Endodermal cell (in vitro differentiated cells): ENCODE results near the gene USP21. TPM values are rescaled to one million over a fixed set of nuclear protein-coding genes. Genes with fewer than 3 reads are reported as not detected.
A peak's percentile ranks its signal among the peaks of the same experiment; 100 is the strongest.

Experiments
- DNase-seq: peaks from one replicate; pipeline ENCODE4 v3.0.0-alpha.2; 2017
- H3K27ac ChIP-seq: 2 replicates; pipeline ENCODE4 v1.5.1; 2013; ENCODE audit warnings: mild to moderate bottlenecking, low read depth, low read length, moderate library complexity
- H3K27me3 ChIP-seq: 2 replicates; pipeline ENCODE4 v1.6.1; 2013; ENCODE audit warnings: mild to moderate bottlenecking, low read length, moderate library complexity; ENCODE audit not compliant: insufficient read depth, control insufficient read depth, poor library complexity, severe bottlenecking
- H3K36me3 ChIP-seq: 2 replicates; pipeline ENCODE4 v1.7.0; 2013; ENCODE audit warnings: mild to moderate bottlenecking, low read length, moderate library complexity; ENCODE audit not compliant: control insufficient read depth, insufficient read depth
- H3K4me1 ChIP-seq: one replicate; pipeline ENCODE4 v1.7.0; 2013; ENCODE audit warnings: low read length; ENCODE audit not compliant: control insufficient read depth, insufficient read depth
- H3K4me3 ChIP-seq: 2 replicates; pipeline ENCODE4 v1.5.1; 2013; ENCODE audit warnings: mild to moderate bottlenecking, low read length, moderate library complexity
- H3K9ac ChIP-seq: 2 replicates; pipeline ENCODE4 v1.6.1; 2013; ENCODE audit warnings: mild to moderate bottlenecking, low read length, moderate library complexity; ENCODE audit not compliant: poor library complexity, severe bottlenecking; ENCODE audit errors: extremely low read depth
- H3K9me3 ChIP-seq: 2 replicates; pipeline ENCODE4 v1.6.1; 2013; ENCODE audit warnings: mild to moderate bottlenecking, low read length, moderate library complexity; ENCODE audit not compliant: control insufficient read depth
- H3K27ac Mint-ChIP-seq: 2 replicates; pipeline ENCODE4 v1.8.0; 2020; ENCODE audit warnings: mixed read lengths
- H3K27me3 Mint-ChIP-seq: 2 replicates; pipeline ENCODE4 v1.8.0; 2021; ENCODE audit warnings: mild to moderate bottlenecking, mixed read lengths; ENCODE audit not compliant: insufficient read depth
- H3K36me3 Mint-ChIP-seq: 2 replicates; pipeline ENCODE4 v1.8.0; 2020; ENCODE audit warnings: low read depth, mixed read lengths
- H3K4me1 Mint-ChIP-seq: 2 replicates; pipeline ENCODE4 v1.8.0; 2020; ENCODE audit warnings: mixed read lengths
- H3K4me3 Mint-ChIP-seq: 2 replicates; pipeline ENCODE4 v1.8.0; 2020; ENCODE audit warnings: mild to moderate bottlenecking, moderate library complexity, mixed read lengths
- H3K9me3 Mint-ChIP-seq: 2 replicates; pipeline ENCODE4 v1.8.0; 2020; ENCODE audit warnings: mild to moderate bottlenecking, mixed read lengths
- CTCF ChIP-seq: fragments of 200-600 bp; sonication (generic); conservative IDR thresholded peaks from 2 replicates; pipeline ENCODE4 v1.5.0; 2021; ENCODE audit warnings: antibody characterized with exemption, mild to moderate bottlenecking
- WGBS, 2 experiments: methylation state at CpG; one replicate each; pipeline versions ENCODE4 v1.1.5 to v1.1.7; 2013; ENCODE audit warnings: missing lambda C conversion rate in 2 of 2, mixed read lengths in 1 of 2; ENCODE audit not compliant: insufficient coverage in 1 of 2, insufficient read length in 1 of 2; 5-methylcytosine and 5-hydroxymethylcytosine counted together
- total RNA-seq, 2 donors: library from RNA; stranded (reverse); fragmentation: NEBNext Ultra II Directional in 1 of 2; extraction: Animal tissue kit (Norgen Biotek cat#: 25700) in 1 of 2; gene quantifications; 2 replicates in 1 of 2; 3 replicates in 1 of 2; pipeline ENCODE4 v1.2.1, GENCODE V29; 2021

USP21 gene
- total RNA-seq, 2 donors from 2014 or later = 26.7 to 39.7 TPM

GRCh38 chr1:161139766-161140165 lies 19.5 kb upstream of the USP21 start:
- H3K4me1 ChIP-seq = no peaks in the 10 kb centered on the region
- Mint-ChIP-seq H3K4me3 (no peak overlapping the region), H3K36me3 (peaks cover 4% of the 10 kb centered on the region), H3K27me3 (no peaks in the 10 kb centered on the region), H3K4me1 (no peaks in the 10 kb centered on the region), H3K27ac (no peak overlapping the region), H3K9me3 (no peaks in the 10 kb centered on the region)
- H3K4me3 ChIP-seq = no peak overlapping the region
- H3K36me3 ChIP-seq = no peaks in the 10 kb centered on the region
- no peak overlapping the region for H3K27ac ChIP-seq
- no peaks in the 10 kb centered on the region for H3K27me3 ChIP-seq
- peak; percentile 74 for DNase-seq
- no peak overlapping the region for H3K9ac ChIP-seq
- peak; percentile 81 for TF ChIP-seq CTCF
- 100% methylated on average over 1 of the region's 1 CpG; no CpG with 5 or more reads in 1 of the 2 experiments for WGBS, 2 experiments
- H3K9me3 ChIP-seq = no peaks in the 10 kb centered on the region

DNA sequence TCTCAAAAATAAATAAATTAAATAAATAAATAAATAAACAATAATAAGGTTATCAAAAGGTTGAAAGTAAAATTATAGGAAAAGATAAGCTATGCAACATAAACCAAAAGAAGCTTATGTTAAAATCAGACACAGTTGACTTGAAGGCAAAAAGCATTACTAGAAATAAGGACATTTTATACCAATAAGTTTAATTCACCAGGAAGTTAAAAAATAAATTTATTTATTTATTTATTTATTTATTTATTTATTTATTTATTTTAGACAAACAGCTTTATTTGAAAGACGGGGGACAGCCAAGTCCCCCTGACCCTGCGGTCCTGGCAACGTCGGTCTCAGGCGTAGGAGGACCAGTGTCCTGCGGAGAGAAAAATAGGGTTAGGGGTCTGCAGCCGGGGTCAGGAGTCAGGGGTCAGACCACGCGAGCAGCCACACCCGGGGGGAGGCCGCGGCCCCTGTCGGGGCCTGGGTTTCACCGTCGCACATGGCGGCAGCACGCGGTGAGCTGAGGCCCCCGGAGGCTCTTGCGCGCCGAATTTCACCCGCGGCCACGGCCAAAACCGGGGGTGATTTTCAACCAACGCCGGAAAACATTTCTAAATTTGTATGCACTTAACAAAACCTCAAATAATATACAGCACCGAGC lies 18.4 kb upstream of the USP21 start:
- H3K27ac Mint-ChIP-seq = no peak overlapping the region
- H3K36me3 ChIP-seq = no peaks in the 10 kb centered on the region
- H3K4me1 Mint-ChIP-seq = no peaks in the 10 kb centered on the region
- H3K36me3 Mint-ChIP-seq = no peaks in the 10 kb centered on the region
- no peaks in the 10 kb centered on the region for H3K4me1 ChIP-seq
- H3K27me3 Mint-ChIP-seq = no peaks in the 10 kb centered on the region
- no peak overlapping the region for H3K4me3 ChIP-seq
- no peak overlapping the region for H3K9ac ChIP-seq
- no peak for DNase-seq
- no peaks in the 10 kb centered on the region for H3K9me3 Mint-ChIP-seq
- no peaks in the 10 kb centered on the region for H3K27me3 ChIP-seq
- H3K9me3 ChIP-seq = no peaks in the 10 kb centered on the region
- H3K27ac ChIP-seq = no peak overlapping the region
- no peak for TF ChIP-seq CTCF
- no peak overlapping the region for H3K4me3 Mint-ChIP-seq
- WGBS, 2 experiments = 96 to 100% methylated on average over 18 to 29 of the region's 29 CpGs

- no peaks in the 10 kb centered on the region for H3K36me3 Mint-ChIP-seq
- no peak overlapping the region for H3K9ac ChIP-seq
- no peaks in the 10 kb centered on the region for H3K4me1 Mint-ChIP-seq
- H3K9me3 ChIP-seq = no peaks in the 10 kb centered on the region
- no peaks in the 10 kb centered on the region for H3K27me3 Mint-ChIP-seq
- H3K4me3 ChIP-seq = no peak overlapping the region
- no peaks in the 10 kb centered on the region for H3K27me3 ChIP-seq
- H3K4me1 ChIP-seq = no peaks in the 10 kb centered on the region
- no peak overlapping the region for H3K27ac ChIP-seq
- H3K36me3 ChIP-seq = no peaks in the 10 kb centered on the region
- DNase-seq = no peak
- no peak for TF ChIP-seq CTCF
- H3K4me3 Mint-ChIP-seq = no peak overlapping the region
- 91 to 100% methylated on average over 1 to 3 of the region's 3 CpGs for WGBS, 2 experiments
- H3K9me3 Mint-ChIP-seq = no peaks in the 10 kb centered on the region
- H3K27ac Mint-ChIP-seq = no peak overlapping the region
Observed at GRCh38 chr1:161145832-161146231, 13.5 kb upstream of the USP21 start.
